ENCODE measurements around the gene NF2. TPM values are rescaled to one million over a fixed set of nuclear protein-coding genes. Genes with fewer than 3 reads are reported as not detected.

NF2 gene
- total RNA-seq, 1 donor from 2014 or later = 372 TPM

DNA sequence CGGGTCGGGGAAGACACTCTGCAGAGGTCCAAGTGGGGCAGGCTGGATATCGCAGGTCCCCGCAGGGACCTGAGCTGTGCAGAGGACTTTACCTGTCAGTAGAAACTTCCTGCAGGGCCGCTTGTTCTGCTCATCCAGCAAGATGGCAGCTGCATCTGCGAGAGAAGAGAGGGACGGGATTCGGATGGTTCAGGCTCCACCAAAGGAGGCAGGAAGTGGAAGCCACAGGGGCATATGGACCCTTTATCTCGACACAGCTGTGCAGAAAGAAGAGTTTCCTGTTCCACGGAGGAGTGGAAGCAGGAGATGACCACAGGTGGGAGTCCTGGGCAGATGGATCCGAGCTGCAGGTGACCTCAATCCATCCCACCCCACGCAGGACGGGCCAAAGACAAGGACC, 138.9 kb downstream of the NF2 start:
- DNase-seq (ENCODE audit: low read depth) = no peak

DNA sequence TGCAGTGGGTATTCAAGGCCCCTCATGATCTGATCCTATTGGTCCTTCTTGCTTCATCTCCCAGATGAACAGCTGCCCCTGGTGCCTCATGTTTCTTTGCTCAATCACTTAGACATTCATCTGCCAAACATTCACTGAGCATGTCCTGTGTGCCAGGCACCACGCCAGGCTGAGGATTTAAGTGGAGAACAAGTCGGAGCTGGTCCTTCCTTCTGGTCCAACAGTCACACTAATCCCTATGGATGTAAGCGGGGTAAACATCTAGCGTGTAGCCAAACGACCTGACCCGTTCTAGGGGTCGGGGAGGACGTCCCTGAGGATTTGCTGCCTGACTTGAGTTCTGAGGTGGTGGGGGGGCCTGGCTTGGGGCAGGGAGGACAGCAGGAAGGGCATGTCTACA, 141.5 kb downstream of the NF2 start:
- DNase-seq (ENCODE audit: low read depth) = peak; percentile 33

DNA sequence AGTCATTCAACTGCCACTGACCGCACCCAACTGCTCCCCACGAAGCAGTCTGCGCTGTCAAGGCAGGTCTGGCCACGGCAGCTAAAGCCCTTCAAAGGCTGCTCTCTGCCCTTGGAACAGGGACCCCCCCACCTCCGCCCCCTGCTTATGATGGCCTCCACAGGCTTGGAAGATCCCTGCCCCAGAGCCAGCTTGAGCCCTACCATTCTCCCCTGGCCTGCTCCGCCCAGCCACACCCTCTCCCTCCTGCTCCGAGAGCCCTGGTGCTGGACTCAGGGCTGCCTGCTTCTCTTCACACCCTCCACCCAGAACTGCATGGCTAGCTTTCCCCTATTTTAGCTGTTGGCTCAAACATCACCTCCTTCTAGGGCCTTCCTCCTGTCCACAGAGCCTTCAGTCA, 144.4 kb downstream of the NF2 start:
- no peak for DNase-seq (ENCODE audit: low read depth)

Other genes with a start within 250 kb of the NF2 start
- 66.5 and 96.6 TPM in 2 replicates for gene AP1B1, start 215.1 kb upstream of the NF2 start, total RNA-seq
- gene RFPL1, start 165.1 kb upstream of the NF2 start, total RNA-seq = not detected in 2 replicates
- gene NEFH, start 123.4 kb upstream of the NF2 start, total RNA-seq = 0.15 and 0.17 TPM in 2 replicates
- 47.8 and 76.3 TPM in 2 replicates for gene THOC5, start 49.9 kb upstream of the NF2 start, total RNA-seq
- gene NIPSNAP1, start 22.5 kb upstream of the NF2 start, total RNA-seq = 77.6 and 109 TPM in 2 replicates
- gene CABP7, start 116.4 kb downstream of the NF2 start, total RNA-seq = 0.10 TPM in 1 of 2 replicates, not detected in the other
- gene ZMAT5, start 163.4 kb downstream of the NF2 start, total RNA-seq = 14.5 and 20.7 TPM in 2 replicates
- gene UQCR10, start 163.7 kb downstream of the NF2 start, total RNA-seq = 89.1 and 125 TPM in 2 replicates
- gene ASCC2, start 234.6 kb downstream of the NF2 start, total RNA-seq = 14.4 and 29.8 TPM in 2 replicates

All from renal cortical epithelial cell (primary cell).